ENCODE measurements around the gene NELL2.

GRCh38 chr12:44460261-44460660 is 415.9 kb downstream of the NELL2 start:
- TF ChIP-seq POLR2A (IDR thresholded peaks at IDR 0.05) (no peak), CTCF (IDR thresholded peaks at IDR 0.05) (no peak)

All from lower leg skin (tissue), 3 donors.